HCT116 (cell line): ENCODE measurements around the gene TMEM119. TPM values are rescaled to one million over a fixed set of nuclear protein-coding genes. Genes with fewer than 3 reads are reported as not detected.

Source experiments
- ATAC-seq: fragments of 200-7000 bp; cut with Tn5 transposase; 2 replicates; pipeline ENCODE4 v1.9.1; 2020; ENCODE audit warnings: mild to moderate bottlenecking, moderate library complexity
- BruUV-seq: library from RNA; stranded (reverse); fragments of 400-500 nt; replicated peaks from 2 replicates; lab custom pipeline; 2021; lab: Mats Ljungman, UMichigan
- CTCF ChIA-PET: fragments of 300-600 bp; sonication (Branson Sonifier 250); formaldehyde crosslinking; loops from one replicate; lab custom pipeline; 2021; ENCODE audit warnings: antibody characterized with exemption; lab: Charles Lee
- POLR2A ChIA-PET: fragments of 300-600, 350-600 bp; sonication (Branson Sonifier 250); formaldehyde crosslinking; loops from one replicate; lab custom pipeline; 2021; ENCODE audit warnings: antibody characterized with exemption; lab: Charles Lee
- RAD21 ChIA-PET, 2 experiments: fragments of 300-600 bp; sonication (Branson Sonifier 250); formaldehyde crosslinking; loops; one replicate each; lab custom pipeline; 2023; ENCODE audit warnings: low total read pairs in 2 of 2; ENCODE audit not compliant: uncharacterized antibody in 2 of 2, unreplicated experiment in 2 of 2, low non-redundant PET in 1 of 2; lab: Charles Lee
- DNase-seq: peaks from one replicate; pipeline ENCODE4 v3.0.0-alpha.2; 2010; ENCODE audit warnings: low read depth, low spot score
- H2AFZ ChIP-seq: fragments of 200-600 bp; shearing (Covaris generic), sonication (generic); 2 replicates; pipeline ENCODE4 v1.6.1; 2017; ENCODE audit warnings: low read depth, mixed run types, mixed read lengths, antibody characterized with exemption, low read length; ENCODE audit not compliant: poor library complexity, severe bottlenecking
- H3K27ac ChIP-seq: 2 replicates; pipeline ENCODE4 v1.5.1; 2012; ENCODE audit warnings: low read depth, low read length
- H3K27me3 ChIP-seq: fragments of 200-600 bp; sonication (generic); 2 replicates; pipeline ENCODE4 v1.6.1; 2016; ENCODE audit warnings: mixed run types, low read length, mixed read lengths; ENCODE audit not compliant: insufficient read depth
- H3K36me3 ChIP-seq, 2 experiments: fragments of 200-500 bp in 1 of 2; fragments of 200-600 bp in 1 of 2; sonication (Bioruptor generic) in 1 of 2; sonication (generic) in 1 of 2; 2 replicates each; pipeline versions ENCODE4 v1.5.1 to v1.6.1; 2014 to 2016; ENCODE audit warnings: low read length in 2 of 2, inconsistent platforms in 1 of 2, mixed read lengths in 1 of 2, mixed run types in 1 of 2; ENCODE audit not compliant: insufficient read depth in 2 of 2, control insufficient read depth in 1 of 2
- H3K4me1 ChIP-seq, 2 experiments: fragments of 200-600 bp in 1 of 2; sonication (generic) in 1 of 2; 2 replicates each; pipeline versions ENCODE4 v1.5.1 to v1.6.1; 2012 to 2017; ENCODE audit warnings: low read length in 2 of 2, inconsistent platforms in 1 of 2, mild to moderate bottlenecking in 1 of 2, mixed read lengths in 1 of 2, mixed run types in 1 of 2, moderate library complexity in 1 of 2; ENCODE audit not compliant: insufficient read depth in 2 of 2, control insufficient read depth in 1 of 2
- H3K4me2 ChIP-seq: fragments of 200-600 bp; sonication (generic); 2 replicates; pipeline ENCODE4 v1.6.1; 2017; ENCODE audit warnings: mixed run types, low read length, mixed read lengths
- H3K4me3 ChIP-seq, 2 experiments: fragments of 200-600 bp in 1 of 2; sonication (generic) in 1 of 2; replicated peaks in 1 of 2; 2 replicates each; pipeline ENCODE4 v1.5.1; 2011 to 2016; ENCODE audit warnings: low read length in 2 of 2, control low read depth in 1 of 2, low read depth in 1 of 2, mild to moderate bottlenecking in 1 of 2, mixed read lengths in 1 of 2, mixed run types in 1 of 2
- H3K79me2 ChIP-seq: fragments of 200-600 bp; sonication (generic); 2 replicates; pipeline ENCODE4 v1.6.1; 2017; ENCODE audit warnings: mild to moderate bottlenecking, mixed run types, low read length, moderate library complexity, mixed read lengths; ENCODE audit not compliant: insufficient read depth
- H3K9ac ChIP-seq: fragments of 200-600 bp; sonication (generic); 2 replicates; pipeline ENCODE4 v1.6.1; 2016; ENCODE audit warnings: low read length, mixed read lengths
- H3K9me2 ChIP-seq: fragments of 200-600 bp; sonication (generic), shearing (Covaris generic); 2 replicates; pipeline ENCODE4 v1.6.1; 2017; ENCODE audit warnings: mixed run types, mild to moderate bottlenecking, moderate library complexity; ENCODE audit not compliant: insufficient read depth
- H3K9me3 ChIP-seq, 2 experiments: fragments of 200-500 bp in 1 of 2; fragments of 200-600 bp in 1 of 2; sonication (Bioruptor generic) in 1 of 2; sonication (generic) in 1 of 2; 2 replicates each; pipeline ENCODE4 v1.6.1; 2014 to 2017; ENCODE audit warnings: low read length in 2 of 2, mixed read lengths in 2 of 2, inconsistent platforms in 1 of 2, low read depth in 1 of 2, mild to moderate bottlenecking in 1 of 2, mixed run types in 1 of 2, moderate library complexity in 1 of 2; ENCODE audit not compliant: control insufficient read depth in 1 of 2, insufficient read depth in 1 of 2
- H4K20me1 ChIP-seq: fragments of 200-600 bp; sonication (generic), shearing (Covaris generic); 2 replicates; pipeline ENCODE4 v1.6.1; 2017; ENCODE audit warnings: mixed run types, mild to moderate bottlenecking, moderate library complexity; ENCODE audit not compliant: insufficient read depth
- ATF3 ChIP-seq: IDR thresholded peaks from 2 replicates; pipeline ENCODE4 v1.6.1; 2012
- CBX3 ChIP-seq: IDR thresholded peaks from 2 replicates; pipeline ENCODE4 v1.6.1; 2012; ENCODE audit warnings: low read depth
- CEBPB ChIP-seq: IDR thresholded peaks from 2 replicates; pipeline ENCODE4 v1.6.1; 2012; ENCODE audit warnings: low read depth
- CTCF ChIP-seq, 3 experiments: fragments of 200-600 bp in 1 of 3; sonication (generic) in 1 of 3; IDR thresholded peaks in 2 of 3; conservative IDR thresholded peaks in 1 of 3; 2 replicates each; pipeline ENCODE4 v1.5.1; 2012 to 2017; ENCODE audit warnings: low read depth in 2 of 3, low read length in 2 of 3, antibody characterized with exemption in 1 of 3, borderline replicate concordance in 1 of 3, control low read depth in 1 of 3, mild to moderate bottlenecking in 1 of 3, mixed read lengths in 1 of 3, mixed run types in 1 of 3, moderate library complexity in 1 of 3; ENCODE audit not compliant: insufficient read depth in 1 of 3
- EGR1 ChIP-seq: IDR thresholded peaks from 2 replicates; pipeline ENCODE4 v1.6.1; 2012; ENCODE audit warnings: low read depth
- ELF1 ChIP-seq: IDR thresholded peaks from 2 replicates; pipeline ENCODE4 v1.6.1; 2012; ENCODE audit warnings: low read depth, borderline replicate concordance
- EZH2 ChIP-seq: fragments of 200-600 bp; sonication (generic); IDR thresholded peaks from 2 replicates; pipeline ENCODE4 v1.6.1; 2017; ENCODE audit warnings: antibody characterized with exemption, mixed run types
- FOSL1 ChIP-seq: IDR thresholded peaks from 2 replicates; pipeline ENCODE4 v1.6.1; 2012; ENCODE audit warnings: low read depth
- JUND ChIP-seq: IDR thresholded peaks from 2 replicates; pipeline ENCODE4 v1.6.1; 2012
- MAX ChIP-seq: IDR thresholded peaks from 2 replicates; pipeline ENCODE4 v1.6.1; 2012
- POLR2AphosphoS5 ChIP-seq: IDR thresholded peaks from 2 replicates; pipeline ENCODE4 v1.6.1; 2011; ENCODE audit warnings: mild to moderate bottlenecking, low read depth, low read length, moderate library complexity
- RAD21 ChIP-seq: IDR thresholded peaks from 2 replicates; pipeline ENCODE4 v1.6.1; 2012; ENCODE audit warnings: low read depth, mild to moderate bottlenecking
- REST ChIP-seq: IDR thresholded peaks from 2 replicates; pipeline ENCODE4 v1.6.1; 2012; ENCODE audit warnings: low read depth
- SIN3A ChIP-seq: IDR thresholded peaks from 2 replicates; pipeline ENCODE4 v1.6.1; 2012; ENCODE audit warnings: low read depth
- TCF7L2 ChIP-seq: IDR thresholded peaks from 2 replicates; pipeline ENCODE4 v1.7.0; 2011; ENCODE audit warnings: borderline replicate concordance, inconsistent platforms; ENCODE audit not compliant: insufficient read depth, insufficient read length; ENCODE audit errors: extremely low read depth
- YY1 ChIP-seq: IDR thresholded peaks from 2 replicates; pipeline ENCODE4 v1.6.1; 2011; ENCODE audit warnings: low read length, low read depth, moderate library complexity, mild to moderate bottlenecking; ENCODE audit not compliant: insufficient replicate concordance; ENCODE audit errors: extremely low read depth
- ZFX ChIP-seq: fragments of 450-650 bp; IDR thresholded peaks from 2 replicates; pipeline ENCODE4 v1.6.1; 2017
- ZNF274 ChIP-seq: fragments of 200-500 bp; sonication (Bioruptor generic); IDR thresholded peaks from 2 replicates; pipeline ENCODE4 v1.6.1; 2014; ENCODE audit warnings: mild to moderate bottlenecking, low read depth, low read length, inconsistent platforms
- intact Hi-C: fragments of 100-400 bp; cut with micrococcal nuclease; formaldehyde crosslinking; loops from 2 replicates; pipeline ENCODE4 v1.10.0; 2022
- total RNA-seq: library from RNA; stranded (reverse); gene quantifications from one replicate; pipeline ENCODE4 v1.2.1, GENCODE V29; 2021; ENCODE audit not compliant: unreplicated experiment

Gene TMEM119
- total RNA-seq, 1 experiment from 2014 or later = not detected

DNA sequence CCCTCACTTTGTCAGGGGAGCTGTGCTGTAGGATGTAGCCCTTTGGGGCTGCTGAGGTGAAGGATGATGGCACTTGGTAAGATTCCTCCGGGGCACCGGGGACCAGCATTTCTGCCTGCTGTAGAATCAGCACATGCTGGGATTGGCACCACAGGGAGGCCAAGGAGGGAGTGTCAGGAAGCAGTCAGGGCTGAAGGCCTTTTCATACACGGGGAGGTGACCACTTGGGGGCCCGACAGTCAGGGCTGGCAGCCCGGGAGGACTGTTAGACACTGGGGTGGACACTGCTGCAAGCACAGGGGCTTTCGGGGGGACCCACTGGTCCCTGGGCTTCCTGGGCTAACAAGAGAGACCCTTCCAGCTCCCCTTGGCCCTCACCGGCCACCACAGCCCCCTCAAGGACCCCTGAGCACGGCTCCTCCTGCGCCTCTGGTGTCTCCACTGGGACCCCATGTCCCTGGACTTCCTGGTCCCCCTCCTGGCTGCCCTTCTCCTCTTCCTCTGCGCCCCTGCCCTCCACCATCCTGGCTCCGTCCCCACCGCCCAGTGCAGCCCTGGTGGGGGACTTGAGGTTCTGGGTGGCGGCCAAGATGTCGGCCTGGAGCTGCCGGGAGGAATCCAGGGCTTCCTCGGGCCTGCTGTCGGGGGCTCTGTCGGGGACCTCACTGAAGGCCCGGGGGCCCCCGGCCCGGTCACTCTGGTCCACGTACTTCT is 6.5 kb downstream of the TMEM119 start:
- Histone ChIP-seq H3K79me2 (no peaks in the 10 kb centered on the region), H2AFZ (no peak overlapping the region), H3K27me3 (no peaks in the 10 kb centered on the region), H3K27ac (no peak overlapping the region), H3K4me1 (no peaks in the 10 kb centered on the region), H4K20me1 (no peaks in the 10 kb centered on the region), H3K4me2 (no peak overlapping the region), H3K9me3 (no peaks in the 10 kb centered on the region), H3K9ac (no peak overlapping the region), H3K4me3 (no peak overlapping the region), H3K9me2 (no peaks in the 10 kb centered on the region), H3K36me3 (no peaks in the 10 kb centered on the region)
- no peak for ATAC-seq
- RAD21 ChIA-PET = no interaction called here
- TF ChIP-seq REST (no peak), POLR2AphosphoS5 (no peak), YY1 (no peak), CEBPB (no peak), ZNF274 (no peak), ELF1 (no peak), ATF3 (no peak), CTCF (IDR thresholded peaks at IDR 0.05 in 2 of 3, conservative IDR thresholded peaks at IDR 0.05 in 1 of 3; ENCODE audit: borderline replicate concordance in 1 of 3, insufficient read depth in 1 of 3, low read depth in 2 of 3, low read length in 2 of 3) (no peak), RAD21 (no peak), ZFX (no peak), TCF7L2 (no peak), FOSL1 (no peak), JUND (no peak), EGR1 (no peak), MAX (no peak), SIN3A (no peak), EZH2 (no peak), CBX3 (no peak)
- CTCF ChIA-PET = no interaction called here
- intact Hi-C loops = no loop called here
- POLR2A ChIA-PET = no interaction called here
- DNase-seq = no peak
- BruUV-seq = no TSS peak
